Fibroblast of skin of scalp (primary cell): ENCODE results near the gene TICAM2. TPM values are rescaled to one million over a fixed set of nuclear protein-coding genes. Genes with fewer than 3 reads are reported as not detected.
A peak's percentile ranks its signal among the peaks of the same experiment; 100 is the strongest.
"Not testable (repeated sequence)": the region's sequence is repeated elsewhere in the genome, so short reads cannot be mapped to it uniquely, and the experiment has no call there.

ENCODE experiments used
- DNase-seq: peaks from one replicate; pipeline ENCODE4 v3.0.0-alpha.2; 2013
- polyA plus RNA-seq, 2 experiments: library from polyadenylated mRNA; unstranded; fragments of 120-200 nt; gene quantifications; one replicate each; pipeline ENCODE4 v1.2.1, GENCODE V29; 2013; ENCODE audit not compliant: insufficient read length in 2 of 2

The TICAM2 gene, protein sequence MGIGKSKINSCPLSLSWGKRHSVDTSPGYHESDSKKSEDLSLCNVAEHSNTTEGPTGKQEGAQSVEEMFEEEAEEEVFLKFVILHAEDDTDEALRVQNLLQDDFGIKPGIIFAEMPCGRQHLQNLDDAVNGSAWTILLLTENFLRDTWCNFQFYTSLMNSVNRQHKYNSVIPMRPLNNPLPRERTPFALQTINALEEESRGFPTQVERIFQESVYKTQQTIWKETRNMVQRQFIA
- polyA plus RNA-seq (2013, experiment 1 of 2; ENCODE audit: insufficient read length): 9.4 TPM
- 8.9 TPM for polyA plus RNA-seq (2013, experiment 2 of 2; ENCODE audit: insufficient read length)

DNA sequence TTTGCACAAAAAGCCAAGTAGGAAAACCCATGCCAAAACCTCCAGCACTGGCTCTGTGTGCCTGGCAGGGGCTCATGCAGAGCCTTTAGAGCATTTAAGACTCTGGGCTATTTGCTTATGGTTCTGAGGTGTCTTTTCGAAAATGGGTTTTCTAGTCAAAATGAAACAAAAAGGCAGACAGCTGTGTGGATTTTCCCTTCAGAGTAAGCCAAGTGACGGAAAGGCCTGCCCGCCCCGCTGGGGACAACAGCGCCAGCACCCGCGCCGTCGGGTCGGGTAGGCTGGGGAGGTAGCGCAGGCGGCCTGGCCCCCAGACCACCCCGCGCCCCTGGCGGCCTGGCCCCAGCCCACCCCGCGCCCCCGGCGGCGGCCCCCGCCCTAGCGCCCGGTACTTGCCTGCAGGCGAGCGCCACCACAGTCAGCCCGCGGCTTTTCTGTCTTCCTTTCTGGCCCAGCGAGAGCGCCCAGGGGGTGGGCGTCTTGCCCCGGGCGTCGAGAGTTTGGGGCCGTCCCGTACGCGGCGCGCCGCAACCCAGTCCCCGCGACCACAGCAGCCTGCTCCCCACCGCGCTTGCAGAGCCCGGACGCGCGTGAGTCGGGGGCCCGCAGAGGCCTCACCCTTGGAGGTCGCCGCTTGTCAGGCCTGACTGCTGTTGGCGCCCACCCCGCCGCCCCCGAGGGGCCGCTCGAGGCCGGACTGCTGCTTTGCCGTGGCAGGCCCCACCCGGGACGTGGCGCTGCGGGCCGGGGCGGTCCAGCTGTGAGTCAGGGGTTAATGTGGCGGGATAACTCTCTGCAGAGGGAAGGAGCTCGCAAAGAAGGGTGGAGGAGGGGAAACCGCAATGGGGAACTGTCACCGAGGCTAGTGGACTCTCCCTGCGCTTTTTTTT is at the start of gene TICAM2:
Gene TICAM2, minus strand, starts transcription at position 779 of the 890 bp plus-strand sequence. CDS start 21,223 bp downstream, outside the sequence.
- peak; percentile 75 for DNase-seq

DNA sequence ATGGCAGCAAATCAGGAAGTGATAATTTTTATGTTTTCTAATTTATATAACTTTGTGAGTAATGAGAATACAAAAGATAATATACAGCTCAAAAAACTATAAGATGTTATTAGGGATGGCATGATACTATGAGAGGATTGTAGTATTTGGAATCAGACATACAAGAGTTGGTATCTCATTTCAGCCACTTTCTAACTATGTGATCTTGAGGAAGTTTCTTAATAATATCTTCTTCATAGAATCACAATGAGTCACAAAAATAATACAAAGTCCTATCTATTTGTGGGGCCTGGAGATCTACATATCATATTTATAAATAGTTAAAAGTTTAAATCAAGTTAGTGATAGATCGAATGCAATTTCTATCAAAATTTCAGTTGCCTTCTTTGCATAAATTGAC is 47.3 kb upstream of the TICAM2 start:
- no peak for DNase-seq

DNA sequence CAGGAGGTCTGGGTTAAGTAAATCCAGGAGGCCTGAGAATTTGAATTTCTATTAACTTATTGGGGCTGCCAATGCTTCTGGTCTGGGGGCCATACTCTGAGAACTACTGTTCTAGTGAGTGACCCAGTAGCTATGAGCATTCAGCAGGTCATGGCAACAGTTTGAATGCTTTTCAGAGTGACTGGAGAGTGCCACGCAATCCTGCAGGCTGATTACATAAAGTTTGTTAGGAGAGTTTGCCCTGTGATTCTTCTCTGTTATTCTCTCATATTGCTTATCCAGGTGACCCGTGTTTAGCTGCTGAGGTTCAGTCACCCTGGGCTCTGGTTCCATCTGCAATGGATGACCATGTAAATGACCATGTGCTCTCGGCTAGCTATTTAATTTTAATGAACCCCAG is 45.8 kb upstream of the TICAM2 start:
- DNase-seq: no peak

DNA sequence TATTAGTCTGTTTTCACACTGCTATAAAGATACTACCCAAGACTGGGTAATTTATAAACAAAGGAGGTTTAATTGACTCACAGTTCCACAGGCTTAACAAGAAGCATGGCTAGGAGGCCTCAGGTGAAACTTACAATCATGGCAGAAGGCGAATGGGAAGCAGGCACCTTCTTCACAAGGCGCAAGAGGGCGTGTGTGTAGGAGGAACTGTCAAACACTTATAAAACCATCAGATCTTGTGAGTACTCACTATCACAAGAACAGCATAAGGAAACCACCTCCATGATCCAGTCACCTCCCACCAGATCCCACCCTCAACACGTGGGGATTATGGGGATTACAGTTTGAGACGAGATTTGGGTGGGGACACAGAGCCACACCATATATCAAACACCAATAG is 43.1 kb upstream of the TICAM2 start:
- not testable (repeated sequence) for DNase-seq

DNA sequence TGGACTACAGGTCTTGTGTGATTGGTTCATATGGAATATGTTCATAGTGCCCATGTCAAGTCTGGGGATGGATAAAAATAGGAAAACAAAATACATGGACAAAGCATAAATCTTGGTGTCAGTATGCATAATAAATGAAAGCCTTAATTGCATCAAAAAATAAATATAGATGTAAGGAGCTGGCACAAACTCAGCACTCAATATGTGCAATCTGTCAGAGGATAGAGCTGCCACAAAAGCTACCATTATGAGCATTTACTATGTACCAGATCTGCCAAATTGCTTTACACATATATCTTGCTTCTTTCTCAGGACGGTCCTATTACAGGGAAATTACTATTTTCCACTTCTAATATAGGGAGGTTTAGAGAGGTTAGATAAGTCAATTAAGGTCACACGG is 41.8 kb upstream of the TICAM2 start:
- no peak for DNase-seq

DNA sequence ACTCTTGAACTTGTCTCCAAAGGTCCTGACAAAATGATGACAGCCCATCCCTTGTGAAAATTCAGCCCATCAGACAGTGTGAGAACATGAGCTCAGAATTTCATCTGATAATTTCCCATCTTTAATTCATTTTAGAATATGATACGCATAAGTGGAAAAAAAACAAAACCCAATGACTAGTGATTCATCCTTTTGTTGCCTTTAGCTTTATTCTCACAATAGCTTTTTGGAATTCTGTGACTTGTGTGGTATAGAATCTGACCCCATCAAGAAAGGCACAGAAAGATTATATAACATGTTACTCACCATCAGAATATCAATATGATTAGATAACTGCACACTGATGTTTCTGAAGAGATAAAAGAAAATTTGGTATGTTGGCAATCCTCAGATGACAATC is 39.7 kb upstream of the TICAM2 start:
- peak; percentile 55 for DNase-seq

DNA sequence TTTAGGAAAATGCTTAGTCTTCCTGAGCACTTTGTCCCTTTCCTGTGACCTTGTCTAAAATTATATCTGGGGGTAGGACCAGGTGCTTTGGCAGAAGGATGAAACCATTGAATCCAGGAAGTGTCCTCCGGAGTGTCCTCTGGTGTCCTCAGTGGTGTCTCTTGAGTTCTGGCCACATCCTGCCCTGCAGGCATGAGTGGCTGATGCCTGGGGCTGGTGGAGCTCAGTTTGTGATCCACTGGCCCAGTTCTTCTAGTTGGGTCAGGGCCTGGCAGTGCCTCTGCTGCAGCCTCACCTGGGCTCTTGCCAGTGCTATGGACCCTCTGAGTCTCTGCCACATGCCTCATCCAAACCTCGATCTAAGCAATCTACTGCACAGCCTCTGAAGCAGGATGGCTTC is 38.0 kb upstream of the TICAM2 start:
- DNase-seq: no peak

DNA sequence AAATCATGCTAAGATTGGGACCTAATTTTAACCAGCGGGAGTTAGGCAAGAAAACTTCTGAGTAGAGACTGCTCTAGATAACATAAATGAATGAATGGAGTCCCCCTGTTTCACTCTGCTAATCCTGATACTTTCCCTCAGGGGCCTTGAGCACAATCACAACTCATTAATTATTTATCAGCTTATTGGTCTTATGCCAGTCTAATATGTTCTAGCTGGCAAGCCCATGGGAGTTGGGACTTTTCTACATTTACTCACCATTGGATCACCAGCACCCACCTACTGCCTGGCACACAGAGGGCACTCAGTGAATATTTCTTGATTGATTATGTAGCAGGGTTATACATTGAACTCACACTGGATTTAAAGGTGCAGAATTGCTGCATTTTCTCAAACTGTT is 37.1 kb upstream of the TICAM2 start:
- DNase-seq: no peak

DNA sequence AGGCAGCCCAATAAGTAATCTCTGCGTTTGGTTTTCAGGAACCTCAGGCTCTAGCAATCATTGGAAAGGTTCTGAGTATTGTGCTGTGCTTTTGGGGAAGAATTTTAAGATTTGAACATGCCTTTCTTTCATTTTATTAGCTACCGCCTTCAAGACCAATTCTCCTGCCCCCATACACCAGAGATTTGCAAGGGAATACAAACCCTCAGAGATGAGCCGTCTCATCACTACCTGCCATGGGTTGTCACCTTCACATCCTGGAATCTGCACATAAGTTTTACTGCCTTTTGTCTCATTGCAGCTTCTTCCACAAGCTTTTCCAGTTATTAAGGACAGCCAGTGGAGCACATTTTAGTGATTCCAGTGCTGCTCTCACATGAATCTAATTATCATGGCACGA is 35.2 kb upstream of the TICAM2 start:
- DNase-seq: no peak

DNA sequence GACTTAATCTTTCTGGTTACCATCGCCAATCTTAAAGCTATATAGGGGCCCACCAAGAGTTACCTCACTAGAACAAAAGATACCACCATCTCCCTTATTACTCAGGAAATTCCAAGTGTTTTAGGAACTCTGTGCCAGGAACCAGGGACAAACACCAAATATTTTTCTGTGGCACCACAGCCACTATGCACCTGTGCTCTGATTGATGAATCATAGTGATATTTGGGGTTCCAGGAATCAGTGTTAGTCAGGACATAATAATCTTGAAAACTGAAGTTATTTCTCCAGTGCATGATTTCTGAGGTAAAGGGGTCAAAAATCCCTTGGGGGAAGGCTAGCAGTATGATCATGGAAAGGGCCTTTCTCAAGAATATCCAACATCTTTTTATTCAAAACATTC is 33.7 kb upstream of the TICAM2 start:
- no peak for DNase-seq

DNA sequence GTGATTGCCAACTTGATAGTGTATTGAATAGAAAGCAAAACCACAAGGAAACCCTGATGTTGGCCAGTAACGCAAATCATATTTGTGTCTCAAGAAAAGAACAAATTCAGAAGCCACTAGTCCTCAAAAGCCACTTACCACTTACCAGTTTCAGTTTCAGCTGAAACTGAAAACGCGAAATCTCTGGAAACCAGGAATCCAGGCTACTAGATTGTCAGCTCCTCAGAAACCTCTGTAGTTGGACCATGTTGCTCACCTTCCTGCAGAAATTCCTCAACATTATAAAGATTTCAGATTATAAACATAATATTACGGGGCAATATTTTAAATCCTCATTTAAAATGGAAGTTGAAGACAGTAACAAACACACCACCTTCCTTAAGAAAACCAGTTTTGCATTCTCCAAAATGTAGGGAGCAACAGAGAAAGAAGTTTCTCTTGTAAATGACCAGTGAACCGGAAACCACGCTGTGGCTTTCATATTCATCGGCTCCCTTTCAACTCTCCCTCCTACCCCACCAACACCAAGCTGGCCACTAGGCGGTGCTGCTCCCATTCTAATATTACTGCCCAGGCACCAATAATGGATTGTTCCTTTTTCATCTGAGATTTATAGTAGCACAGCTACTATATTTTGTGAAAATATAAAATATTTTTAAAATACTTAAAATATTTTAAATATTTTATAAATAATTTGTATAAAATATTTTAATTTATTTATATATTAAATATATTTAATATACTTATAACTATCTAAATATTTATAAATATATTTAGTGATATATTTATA is 32.3 kb upstream of the TICAM2 start:
- DNase-seq: peak; percentile 82

DNA sequence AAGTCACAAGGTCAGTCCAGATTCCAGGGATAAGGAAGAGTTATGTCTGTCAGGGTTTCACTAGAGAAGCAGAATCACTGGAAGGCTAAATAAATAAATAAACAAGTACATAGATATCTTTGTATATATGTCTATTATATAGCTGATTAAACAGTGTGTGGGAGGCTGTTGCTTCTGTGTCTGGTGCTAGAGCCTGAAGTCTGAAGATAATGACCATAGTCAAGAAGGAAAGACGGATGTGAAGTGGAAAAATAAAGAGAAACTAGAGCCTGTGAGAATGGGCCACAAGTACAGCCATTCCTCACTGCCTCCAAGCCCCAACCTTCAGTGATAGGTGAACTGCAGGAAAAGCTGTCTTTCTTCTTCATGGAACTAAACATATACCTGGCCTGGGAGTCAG is 27.6 kb upstream of the TICAM2 start:
- no peak for DNase-seq

DNA sequence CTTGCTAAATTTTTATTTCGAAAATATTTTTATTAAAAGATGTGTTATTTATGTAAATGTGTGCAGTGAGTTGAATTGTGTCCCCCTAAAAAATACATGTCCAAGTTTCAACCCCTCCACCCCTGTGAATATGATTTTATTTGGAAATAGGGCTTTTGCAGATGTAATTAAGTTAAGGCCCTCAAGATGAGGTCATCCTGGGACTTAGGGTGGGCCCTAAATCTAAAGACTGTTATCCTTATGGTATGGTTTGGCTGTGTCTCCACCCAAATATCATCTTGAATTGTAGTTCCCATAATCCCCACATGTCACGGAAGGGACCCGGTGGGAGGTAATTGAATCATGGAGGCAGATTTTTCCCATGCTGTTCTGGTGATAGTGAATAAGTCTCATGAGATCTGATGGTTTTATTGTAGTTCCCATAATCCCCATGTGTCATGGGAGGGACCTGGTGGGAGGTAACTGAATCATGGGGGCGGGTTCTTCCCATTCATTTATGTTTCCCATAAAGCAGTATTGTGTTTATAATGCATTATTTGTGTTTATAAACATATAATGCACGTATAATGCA is 25.1 kb upstream of the TICAM2 start:
- DNase-seq: peak; percentile 71

DNA sequence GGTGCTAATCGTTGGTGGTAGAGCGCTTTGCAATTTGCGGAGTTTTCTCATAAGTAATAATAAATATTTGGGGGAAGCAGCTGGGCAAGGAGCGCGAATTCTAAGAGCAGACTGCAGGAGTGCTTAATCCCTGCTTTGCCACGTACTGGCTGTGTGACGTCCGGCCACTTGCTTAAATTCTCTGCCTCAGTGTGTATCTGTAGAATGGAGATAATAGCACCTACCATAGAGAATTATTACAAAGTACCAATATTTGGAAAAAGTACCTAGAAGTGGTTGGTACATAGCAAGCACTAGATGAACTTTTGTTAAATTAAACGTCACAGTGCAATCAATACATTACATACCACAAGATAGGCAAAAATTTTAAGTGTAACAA is 24.2 kb upstream of the TICAM2 start:
- no peak for DNase-seq

DNA sequence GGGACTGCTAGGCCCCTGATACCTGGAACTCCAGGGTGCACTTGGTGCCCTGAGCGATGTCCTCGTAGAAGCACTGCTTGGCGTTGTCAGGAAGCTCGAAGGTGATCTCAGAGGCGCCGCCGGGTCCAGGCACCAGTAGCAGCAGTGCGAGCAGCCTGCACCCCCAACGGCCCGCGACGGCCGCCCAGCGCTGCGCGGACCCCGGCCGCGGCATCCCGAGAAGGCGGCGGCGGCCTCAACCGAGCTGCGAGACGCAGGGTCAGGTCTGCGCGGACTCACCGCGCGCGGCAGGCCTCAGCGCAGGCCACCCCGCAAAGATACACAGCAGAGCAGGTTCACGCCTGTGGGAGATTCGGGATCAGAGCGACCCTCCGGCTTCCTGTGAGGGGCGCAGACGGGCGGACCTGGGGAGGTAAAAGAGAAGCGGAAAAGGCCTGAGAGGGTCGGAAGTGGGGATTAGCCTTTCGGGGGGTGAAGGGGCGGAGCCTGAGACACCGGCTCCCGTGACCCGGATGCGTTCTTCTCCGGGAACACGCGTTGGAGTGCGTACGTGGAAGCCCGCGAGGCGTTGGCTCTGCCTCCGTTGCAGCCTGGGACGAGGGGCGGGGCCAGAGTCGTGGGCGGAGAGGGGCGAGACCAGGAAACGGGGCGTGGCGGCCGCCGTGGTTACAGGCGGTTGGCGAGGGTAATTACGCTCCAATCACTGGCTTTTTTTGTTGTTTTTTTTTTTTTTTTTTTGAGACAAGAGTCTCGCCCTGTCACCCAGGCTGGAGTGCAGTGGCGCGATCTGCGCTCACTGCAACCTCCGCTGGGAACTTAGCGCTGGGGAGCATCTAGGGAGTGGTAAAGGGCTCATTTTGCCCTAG is 23.5 kb upstream of the TICAM2 start, which contains the start of gene TMED7:
Gene TMED7, minus strand, starts transcription at position 458 of the 866 bp plus-strand sequence. Its CDS starts 244 bp downstream, at position 214.
- peak; percentile 99 for DNase-seq

DNA sequence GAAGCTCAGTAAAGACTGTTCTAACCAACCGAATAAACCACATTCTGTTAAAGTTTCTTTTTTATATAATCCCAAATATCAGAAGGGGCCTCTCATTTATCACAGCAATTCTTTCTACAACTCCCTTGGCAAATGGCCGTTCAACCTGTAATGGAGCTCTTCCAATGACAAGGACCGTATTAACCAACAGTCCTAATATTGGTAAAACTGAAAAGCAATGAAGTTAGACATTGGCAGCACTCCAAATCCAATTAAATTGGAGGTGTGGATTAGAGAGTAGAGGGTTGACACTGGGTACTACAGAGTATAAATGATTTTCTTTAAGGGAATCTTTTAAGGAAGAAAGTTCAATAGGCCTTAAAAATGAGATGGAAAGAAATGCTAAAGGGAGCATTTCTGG is 22.7 kb upstream of the TICAM2 start:
- no peak for DNase-seq

DNA sequence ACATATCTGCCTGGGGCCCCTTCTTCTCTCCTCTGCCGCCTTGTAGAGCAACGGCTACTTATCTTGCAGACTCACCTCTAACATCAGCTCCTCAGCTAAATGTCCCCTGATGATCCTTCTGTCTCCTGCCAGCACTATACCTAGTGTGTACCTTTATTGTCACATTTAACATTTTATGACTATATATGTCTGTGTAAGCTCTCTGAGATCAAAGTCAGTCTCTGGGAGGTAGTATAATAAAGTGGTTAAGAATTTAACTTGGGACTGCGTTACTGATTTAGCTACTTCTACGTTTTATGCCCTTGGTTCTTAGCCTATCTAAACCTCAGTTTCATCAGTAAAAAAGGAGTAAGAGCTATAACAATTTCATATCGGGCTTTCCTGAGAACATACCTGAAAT is 21.4 kb upstream of the TICAM2 start:
- DNase-seq: no peak

DNA sequence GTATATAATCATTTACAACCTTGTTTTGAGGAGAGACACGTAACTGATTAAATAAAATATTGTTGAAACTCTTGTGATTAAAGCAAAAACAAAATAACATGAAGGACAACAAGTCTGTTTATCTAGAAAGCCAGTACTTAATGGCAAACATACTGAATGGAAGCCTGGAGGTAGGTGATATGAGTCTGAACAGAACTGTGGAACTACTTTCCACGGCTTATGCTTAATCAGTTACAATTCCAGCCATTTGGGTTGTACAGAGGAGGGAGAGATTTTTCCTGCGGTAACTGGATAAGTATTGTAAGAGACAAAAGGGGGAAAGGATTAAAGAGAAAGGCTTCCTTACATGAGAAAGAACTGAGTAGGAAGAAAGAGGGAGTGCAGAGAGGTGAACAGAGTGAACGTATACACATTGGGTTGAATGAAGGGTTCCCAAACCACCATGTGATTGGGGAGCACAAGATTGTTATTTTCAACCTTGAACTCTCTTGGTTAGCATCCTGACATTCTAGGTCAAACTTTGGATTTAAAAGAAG is 19.2 kb upstream of the TICAM2 start:
- DNase-seq: no peak

DNA sequence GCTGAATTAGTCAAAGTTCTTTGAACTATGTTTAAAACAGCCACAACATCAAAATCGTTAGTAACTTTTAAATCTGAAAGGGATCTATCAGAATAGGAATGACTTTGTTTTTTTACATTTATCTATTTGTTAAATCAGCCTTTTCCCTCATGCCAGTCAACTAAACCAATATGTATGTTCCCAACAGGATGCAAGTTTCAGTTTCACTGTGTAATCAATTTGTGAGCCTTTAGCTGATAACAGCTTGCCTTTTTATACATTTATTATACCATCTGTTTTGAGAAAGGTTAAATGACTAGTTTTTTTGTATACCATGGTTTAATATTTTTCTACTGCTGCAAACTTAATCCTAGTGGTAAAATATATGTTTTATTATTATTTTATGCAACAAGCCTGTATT is 14.6 kb upstream of the TICAM2 start:
- no peak for DNase-seq

DNA sequence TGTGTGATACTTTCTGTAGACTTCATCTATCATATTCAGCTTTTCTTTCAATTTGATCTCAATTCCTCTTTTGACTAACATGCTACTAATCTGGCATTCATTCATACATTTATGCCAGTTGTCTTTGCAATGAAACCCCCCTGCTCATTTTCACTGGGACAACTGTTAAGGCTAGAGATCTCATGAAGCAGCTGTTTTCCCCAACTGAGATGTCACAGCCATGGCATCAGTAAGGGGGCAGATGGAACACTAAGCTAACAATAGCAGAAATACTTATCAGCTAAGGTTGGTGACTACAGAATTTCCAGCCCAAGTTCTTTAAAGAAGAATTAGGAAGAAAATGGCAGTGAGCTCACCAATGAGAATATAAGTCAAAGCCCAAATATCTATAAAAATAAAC is 14.2 kb upstream of the TICAM2 start:
- no peak for DNase-seq

DNA sequence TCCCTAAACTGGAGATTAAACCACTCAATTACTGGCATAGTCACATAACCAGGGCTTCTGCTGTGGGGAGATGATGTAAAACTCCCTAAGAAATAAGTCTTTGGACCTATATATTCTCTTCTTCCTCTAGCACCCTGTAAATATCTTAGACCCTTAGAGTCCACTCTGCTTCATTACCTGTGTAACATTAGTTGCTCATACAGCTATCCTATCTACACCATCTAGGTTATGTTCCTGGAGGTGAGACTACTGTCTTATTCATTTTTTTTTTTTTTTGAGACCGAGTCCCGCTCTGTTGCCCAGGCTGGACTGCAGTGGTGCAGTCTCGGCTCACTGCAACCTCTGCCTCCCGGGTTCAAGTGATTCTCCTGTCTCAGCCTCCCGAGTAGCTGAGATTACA is 9.6 kb upstream of the TICAM2 start:
- DNase-seq: no peak
